ENCODE data around the gene RBM4. TPM values are rescaled to one million over a fixed set of nuclear protein-coding genes. Genes with fewer than 3 reads are reported as not detected.

The RBM4 gene
- total RNA-seq, 1 experiment from 2014 or later, result 272 TPM

DNA sequence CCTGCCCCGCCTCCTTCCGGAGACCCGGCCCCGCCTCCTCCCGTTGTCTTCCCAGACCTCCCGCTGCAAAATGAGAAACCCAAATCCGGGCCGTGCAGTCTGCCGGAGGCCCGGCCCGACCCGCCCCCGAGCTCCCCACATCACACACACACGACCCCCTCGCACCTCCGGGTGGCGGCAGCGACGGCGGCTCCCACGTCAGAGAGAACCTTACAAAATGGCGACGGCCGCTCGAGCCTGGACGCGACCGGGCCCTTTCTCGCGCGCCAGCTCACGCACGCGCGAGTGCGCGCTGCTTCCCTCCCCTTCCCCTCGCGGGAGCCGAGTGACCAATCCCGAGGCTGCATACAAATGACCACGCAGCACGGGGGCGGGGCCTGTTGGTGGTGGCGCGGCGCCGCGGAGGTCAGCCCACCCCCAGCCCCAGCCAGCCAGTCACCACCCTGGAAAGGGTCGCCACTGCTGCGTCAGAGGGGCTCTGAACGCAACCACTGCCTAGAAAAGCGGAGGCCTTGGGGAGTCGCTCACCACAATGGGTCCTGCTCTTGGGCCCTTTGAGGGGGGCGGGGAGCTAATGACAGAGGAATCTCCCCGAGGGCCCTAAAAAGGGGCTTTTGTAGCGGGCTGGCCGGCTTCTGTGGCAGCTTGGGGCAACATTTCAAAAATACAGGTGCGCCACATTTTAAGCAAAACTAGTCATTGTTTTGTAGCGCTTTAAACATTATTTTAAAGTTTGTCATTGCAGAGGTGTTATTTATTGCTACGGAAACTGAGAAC is 39.3 kb downstream of the RBM4 start, which contains the start of gene RBM4B:
TSS of gene RBM4B (minus strand) at position 289 of the 777 bp plus-strand sequence. CDS start 808 bp downstream, outside the sequence.
- Histone ChIP-seq H2BK20ac (ENCODE audit: low read depth, low read length, poor library complexity, severe bottlenecking) (no peak within 1 kb of the TSS), H3K23me2 (ENCODE audit: insufficient read length, low read depth, low read length, poor library complexity, severe bottlenecking) (peaks cover 14% of the 10 kb centered on the region), H4K91ac (ENCODE audit: insufficient read length, low read depth, low read length) (no peak within 1 kb of the TSS), H3T11ph (ENCODE audit: low read length) (no peak within 1 kb of the TSS), H3K9ac (ENCODE audit: extremely low read depth, insufficient read length, low read length) (peak within 1 kb of the TSS; percentile 86), H3K23ac (ENCODE audit: insufficient read length, low read depth, low read length) (peak within 1 kb of the TSS; percentile 63), H2BK5ac (ENCODE audit: insufficient read length, low read length) (no peak within 1 kb of the TSS), H4K20me1 (ENCODE audit: control insufficient read depth, insufficient read depth, insufficient read length) (no peaks in the 10 kb centered on the region), H3K56ac (ENCODE audit: insufficient read length, low read depth, low read length) (peak within 1 kb of the TSS; percentile 26), H3K79me1 (ENCODE audit: insufficient read depth, low read depth, low read length, poor library complexity, severe bottlenecking) (peaks cover 3% of the 10 kb centered on the region), H3K4ac (ENCODE audit: low read depth, low read length) (no peak within 1 kb of the TSS; the same call in 1 of the 2 replicates), H3K14ac (ENCODE audit: insufficient read depth, low read length) (peak within 1 kb of the TSS; percentile 92; the same call in 1 of the 2 replicates), H3K18ac (ENCODE audit: insufficient read length, low read depth, low read length) (peak within 1 kb of the TSS; percentile 94), H2AK5ac (ENCODE audit: insufficient read length, low read length) (no peak within 1 kb of the TSS), H3K4me1 (ENCODE audit: insufficient read depth, low read length) (no peaks in the 10 kb centered on the region; the same call in 1 of the 2 replicates), H3K27me3 (ENCODE audit: insufficient read depth, low read length) (no peaks in the 10 kb centered on the region), H4K5ac (ENCODE audit: insufficient read length, low read depth, low read length) (no peak within 1 kb of the TSS), H3K27ac (ENCODE audit: insufficient read length, low read depth, low read length) (peak within 1 kb of the TSS; percentile 61), H3K79me2 (ENCODE audit: insufficient read depth, low read length) (no peaks in the 10 kb centered on the region; the same call in 1 of the 2 replicates), H2BK12ac (ENCODE audit: insufficient read length, low read depth, low read length) (no peak within 1 kb of the TSS), H2BK120ac (ENCODE audit: low read depth, low read length, poor library complexity, severe bottlenecking) (no peak within 1 kb of the TSS), H3K4me2 (ENCODE audit: insufficient read depth, insufficient read length, low read length) (peak within 1 kb of the TSS; percentile 97), H2AFZ (ENCODE audit: low read length) (no peak within 1 kb of the TSS), H3K9me3 (ENCODE audit: control insufficient read depth, low read depth, low read length) (no peaks in the 10 kb centered on the region), H2BK15ac (ENCODE audit: low read depth, low read length) (no peak within 1 kb of the TSS), H4K8ac (replicated peaks; ENCODE audit: insufficient read length, low read depth, low read length) (no peak within 1 kb of the TSS)
- Mint-ChIP-seq H3K9me3 (no peaks in the 10 kb centered on the region), H3K27ac (peak within 1 kb of the TSS; percentile 99 to 100 (median 99)), H3K27me3 (ENCODE audit: low read depth) (no peaks in the 10 kb centered on the region; the same call in 1 of the 2 replicates), H3K4me3 (peak within 1 kb of the TSS; percentile 81 to 90), H3K36me3 (ENCODE audit: insufficient read depth in 1 of 3, low read depth in 3 of 3) (peaks cover 0 to 24% (median 20%) of the 10 kb centered on the region in 3 experiments; a peak in 5 of 7 replicates), H3K4me1 (peaks cover 25 to 31% of the 10 kb centered on the region in 2 experiments)
- TF ChIP-seq, protein P1, sequence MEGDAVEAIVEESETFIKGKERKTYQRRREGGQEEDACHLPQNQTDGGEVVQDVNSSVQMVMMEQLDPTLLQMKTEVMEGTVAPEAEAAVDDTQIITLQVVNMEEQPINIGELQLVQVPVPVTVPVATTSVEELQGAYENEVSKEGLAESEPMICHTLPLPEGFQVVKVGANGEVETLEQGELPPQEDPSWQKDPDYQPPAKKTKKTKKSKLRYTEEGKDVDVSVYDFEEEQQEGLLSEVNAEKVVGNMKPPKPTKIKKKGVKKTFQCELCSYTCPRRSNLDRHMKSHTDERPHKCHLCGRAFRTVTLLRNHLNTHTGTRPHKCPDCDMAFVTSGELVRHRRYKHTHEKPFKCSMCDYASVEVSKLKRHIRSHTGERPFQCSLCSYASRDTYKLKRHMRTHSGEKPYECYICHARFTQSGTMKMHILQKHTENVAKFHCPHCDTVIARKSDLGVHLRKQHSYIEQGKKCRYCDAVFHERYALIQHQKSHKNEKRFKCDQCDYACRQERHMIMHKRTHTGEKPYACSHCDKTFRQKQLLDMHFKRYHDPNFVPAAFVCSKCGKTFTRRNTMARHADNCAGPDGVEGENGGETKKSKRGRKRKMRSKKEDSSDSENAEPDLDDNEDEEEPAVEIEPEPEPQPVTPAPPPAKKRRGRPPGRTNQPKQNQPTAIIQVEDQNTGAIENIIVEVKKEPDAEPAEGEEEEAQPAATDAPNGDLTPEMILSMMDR (conservative IDR thresholded peaks at IDR 0.05), result no peak
- peak; percentile 98 for DNase-seq
- no CpG with 5 or more reads among the region's 61 CpGs for WGBS (ENCODE audit: extremely low coverage, insufficient read length, low lambda C conversion rate)
